ENCODE measurements around the gene ASB3. TPM values are rescaled to one million over a fixed set of nuclear protein-coding genes. Genes with fewer than 3 reads are reported as not detected.

Gene ASB3
- total RNA-seq, 1 experiment from 2014 or later, result 12.9 TPM

- no TSS peak for BruUV-seq (replicated peaks)
- H3K36me3 ChIP-seq (ENCODE audit: control insufficient read depth, insufficient read depth, low read length), result no peaks in the 10 kb centered on the region
- H3K27me3 ChIP-seq (ENCODE audit: control insufficient read depth, insufficient read depth, low read length), result no peaks in the 10 kb centered on the region
- CTCF ChIA-PET, result no interaction called here
- TF ChIP-seq POLR2AphosphoS5 (IDR thresholded peaks at IDR 0.05; ENCODE audit: low read depth, low read length) (no peak), SIN3A (IDR thresholded peaks at IDR 0.05; ENCODE audit: borderline replicate concordance, insufficient read depth, low read depth, low read length) (no peak), CTCF (IDR thresholded peaks at IDR 0.05) (no peak), TCF7L2 (IDR thresholded peaks at IDR 0.05; ENCODE audit: low read depth, low read length) (no peak)
- TF ChIP-seq, protein P1, sequence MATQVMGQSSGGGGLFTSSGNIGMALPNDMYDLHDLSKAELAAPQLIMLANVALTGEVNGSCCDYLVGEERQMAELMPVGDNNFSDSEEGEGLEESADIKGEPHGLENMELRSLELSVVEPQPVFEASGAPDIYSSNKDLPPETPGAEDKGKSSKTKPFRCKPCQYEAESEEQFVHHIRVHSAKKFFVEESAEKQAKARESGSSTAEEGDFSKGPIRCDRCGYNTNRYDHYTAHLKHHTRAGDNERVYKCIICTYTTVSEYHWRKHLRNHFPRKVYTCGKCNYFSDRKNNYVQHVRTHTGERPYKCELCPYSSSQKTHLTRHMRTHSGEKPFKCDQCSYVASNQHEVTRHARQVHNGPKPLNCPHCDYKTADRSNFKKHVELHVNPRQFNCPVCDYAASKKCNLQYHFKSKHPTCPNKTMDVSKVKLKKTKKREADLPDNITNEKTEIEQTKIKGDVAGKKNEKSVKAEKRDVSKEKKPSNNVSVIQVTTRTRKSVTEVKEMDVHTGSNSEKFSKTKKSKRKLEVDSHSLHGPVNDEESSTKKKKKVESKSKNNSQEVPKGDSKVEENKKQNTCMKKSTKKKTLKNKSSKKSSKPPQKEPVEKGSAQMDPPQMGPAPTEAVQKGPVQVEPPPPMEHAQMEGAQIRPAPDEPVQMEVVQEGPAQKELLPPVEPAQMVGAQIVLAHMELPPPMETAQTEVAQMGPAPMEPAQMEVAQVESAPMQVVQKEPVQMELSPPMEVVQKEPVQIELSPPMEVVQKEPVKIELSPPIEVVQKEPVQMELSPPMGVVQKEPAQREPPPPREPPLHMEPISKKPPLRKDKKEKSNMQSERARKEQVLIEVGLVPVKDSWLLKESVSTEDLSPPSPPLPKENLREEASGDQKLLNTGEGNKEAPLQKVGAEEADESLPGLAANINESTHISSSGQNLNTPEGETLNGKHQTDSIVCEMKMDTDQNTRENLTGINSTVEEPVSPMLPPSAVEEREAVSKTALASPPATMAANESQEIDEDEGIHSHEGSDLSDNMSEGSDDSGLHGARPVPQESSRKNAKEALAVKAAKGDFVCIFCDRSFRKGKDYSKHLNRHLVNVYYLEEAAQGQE (IDR thresholded peaks at IDR 0.05; ENCODE audit: insufficient read depth in 1 of 2, low read depth in 2 of 2, low read length in 1 of 2), result no peak
- ATAC-seq, result no peak
- intact Hi-C loops (cut with micrococcal nuclease; ENCODE audit: unreplicated experiment), result no loop called here
- no peaks in the 10 kb centered on the region for H3K4me1 ChIP-seq (ENCODE audit: control insufficient read depth, insufficient read depth, low read length)
- no peak overlapping the region for H3K27ac ChIP-seq (ENCODE audit: low read length)
- H3K4me3 ChIP-seq (ENCODE audit: low read depth in 2 of 2, low read length in 2 of 2), result no peak overlapping the region
- POLR2A ChIA-PET, result no interaction called here
- in situ Hi-C loops (cut with HindIII; ENCODE audit: low pct_unique_long_range_greater_than_20kb, low sequenced_read_pairs), result no loop called here
- no peaks in the 10 kb centered on the region for H3K9me3 ChIP-seq (ENCODE audit: control insufficient read depth, insufficient read depth, low read depth, low read length)
- no peak for DNase-seq (ENCODE audit: low read depth, low spot score)
Measured at GRCh38 chr2:53690876-53691275, 95.9 kb downstream of the ASB3 start.

- CTCF ChIA-PET, result no interaction called here
- in situ Hi-C loops (cut with HindIII; ENCODE audit: low pct_unique_long_range_greater_than_20kb, low sequenced_read_pairs), result no loop called here
- ATAC-seq, result no peak
Measured at GRCh38 chr2:53672881-53673522, 113.8 kb downstream of the ASB3 start.

More at GRCh38 chr2:53672881-53673522, 113.8 kb downstream of the ASB3 start:
- Histone ChIP-seq H3K4me3 (ENCODE audit: low read depth in 2 of 2, low read length in 2 of 2) (no peak overlapping the region), H3K4me1 (ENCODE audit: control insufficient read depth, insufficient read depth, low read length) (no peaks in the 10 kb centered on the region), H3K36me3 (ENCODE audit: control insufficient read depth, insufficient read depth, low read length) (no peaks in the 10 kb centered on the region), H3K27ac (ENCODE audit: low read length) (no peak overlapping the region), H3K9me3 (ENCODE audit: control insufficient read depth, insufficient read depth, low read depth, low read length) (no peaks in the 10 kb centered on the region), H3K27me3 (ENCODE audit: control insufficient read depth, insufficient read depth, low read length) (no peaks in the 10 kb centered on the region)
- no TSS peak for BruUV-seq (replicated peaks)
- TF ChIP-seq SIN3A (IDR thresholded peaks at IDR 0.05; ENCODE audit: borderline replicate concordance, insufficient read depth, low read depth, low read length) (no peak), TCF7L2 (IDR thresholded peaks at IDR 0.05; ENCODE audit: low read depth, low read length) (no peak), POLR2AphosphoS5 (IDR thresholded peaks at IDR 0.05; ENCODE audit: low read depth, low read length) (no peak), CTCF (IDR thresholded peaks at IDR 0.05) (no peak)
- TF ChIP-seq, protein P1 (IDR thresholded peaks at IDR 0.05; ENCODE audit: insufficient read depth in 1 of 2, low read depth in 2 of 2, low read length in 1 of 2), result no peak
- POLR2A ChIA-PET, result no interaction called here
- DNase-seq (ENCODE audit: low read depth, low spot score), result no peak
- intact Hi-C loops (cut with micrococcal nuclease; ENCODE audit: unreplicated experiment), result no loop called here

All from Panc1 (cell line).